ENCODE measurements around the gene SHROOM1. TPM values are rescaled to one million over a fixed set of nuclear protein-coding genes. Genes with fewer than 3 reads are reported as not detected.

SHROOM1 gene
- total RNA-seq, 4 donors from 2014 or later: 2.7 to 10.7 (median 3.7) TPM

- H3K4me3 ChIP-seq: no peak overlapping the region
- no peak for DNase-seq
- TF ChIP-seq CTCF (IDR thresholded peaks at IDR 0.05) (no peak), POLR2A (IDR thresholded peaks at IDR 0.05) (no peak)
- H3K4me1 ChIP-seq: peaks cover 16 to 32% (median 22%) of the 10 kb centered on the region in 3 donors
- intact Hi-C loops (cut with DNase I): no loop called here
- peak overlapping the region; percentile 79 to 87 (median 80) for H3K27ac ChIP-seq
- H3K36me3 ChIP-seq: no peaks in the 10 kb centered on the region
- 54 to 56% methylated on average over 3 of the region's 3 CpGs for WGBS, 2 donors
- H3K27me3 ChIP-seq: no peaks in the 10 kb centered on the region
- H3K9me3 ChIP-seq: no peaks in the 10 kb centered on the region
These were observed 9.9 kb upstream of the SHROOM1 start for GRCh38 chr5:132840313-132840712.

DNA sequence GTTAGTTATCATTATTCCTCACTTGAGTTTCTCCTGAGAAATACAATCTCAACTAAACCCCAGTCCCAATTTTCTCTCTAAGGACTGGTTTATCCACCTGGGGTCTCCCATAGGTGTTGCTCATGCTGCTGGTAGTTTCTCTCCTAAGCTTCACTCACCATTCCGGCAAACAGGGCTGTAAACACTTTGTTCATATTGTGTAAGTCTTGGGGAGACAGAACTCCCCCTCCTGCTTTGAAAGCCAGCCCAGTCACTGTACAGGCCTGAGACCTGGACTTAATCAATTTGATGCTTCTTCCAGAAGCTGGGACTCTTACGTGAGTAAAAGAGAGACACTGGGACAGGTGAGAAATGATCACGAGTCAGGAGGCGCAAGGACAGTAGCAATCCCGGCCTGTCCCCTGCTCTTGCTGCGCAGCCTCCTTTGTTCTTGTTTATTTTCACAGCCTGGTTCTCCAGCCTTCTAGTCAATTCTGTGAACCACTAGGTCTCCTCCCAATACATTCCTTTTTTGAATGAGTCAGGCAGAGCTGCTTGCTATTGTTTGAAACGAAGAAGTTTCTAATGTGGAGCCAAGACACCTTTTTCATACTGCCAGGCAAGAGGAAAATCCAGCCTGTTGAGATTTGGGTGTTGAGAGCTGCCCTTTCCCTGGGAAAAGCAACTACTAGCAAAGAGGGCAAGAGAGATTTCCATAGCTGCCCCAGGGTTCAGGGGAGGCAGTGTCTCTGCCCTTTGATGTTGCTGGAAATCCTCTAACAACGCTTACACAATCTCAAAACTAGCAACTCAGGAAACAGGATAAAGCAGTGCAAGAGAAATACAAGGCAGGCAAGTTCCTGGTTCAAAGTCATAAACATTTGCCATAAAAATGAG, 9.2 kb upstream of the SHROOM1 start:
- intact Hi-C loops (cut with DNase I): no loop called here
- no peaks in the 10 kb centered on the region for H3K9me3 ChIP-seq
- peak overlapping the region; percentile 79 to 87 (median 80) for H3K27ac ChIP-seq
- TF ChIP-seq CTCF (IDR thresholded peaks at IDR 0.05) (no peak), POLR2A (IDR thresholded peaks at IDR 0.05) (no peak)
- H3K4me1 ChIP-seq: peaks cover 16 to 32% (median 22%) of the 10 kb centered on the region in 3 donors
- H3K27me3 ChIP-seq: no peaks in the 10 kb centered on the region
- H3K4me3 ChIP-seq: no peak overlapping the region
- no peak for DNase-seq
- no peaks in the 10 kb centered on the region for H3K36me3 ChIP-seq
- WGBS, 2 donors: 36 to 44% methylated on average over 8 of the region's 8 CpGs

- H3K9me3 ChIP-seq: no peaks in the 10 kb centered on the region
- TF ChIP-seq CTCF (IDR thresholded peaks at IDR 0.05) (no peak), POLR2A (IDR thresholded peaks at IDR 0.05) (no peak)
- DNase-seq: no peak
- no peaks in the 10 kb centered on the region for H3K36me3 ChIP-seq
- peaks cover 16 to 32% (median 22%) of the 10 kb centered on the region in 3 donors for H3K4me1 ChIP-seq
- no peak overlapping the region for H3K4me3 ChIP-seq
- 76 to 78% methylated on average over 3 of the region's 3 CpGs for WGBS, 2 donors
- peak overlapping the region; percentile 79 to 87 (median 80) for H3K27ac ChIP-seq
- intact Hi-C loops (cut with DNase I): no loop called here
- no peaks in the 10 kb centered on the region for H3K27me3 ChIP-seq
These were observed 8.3 kb upstream of the SHROOM1 start for GRCh38 chr5:132838516-132839282.

DNA sequence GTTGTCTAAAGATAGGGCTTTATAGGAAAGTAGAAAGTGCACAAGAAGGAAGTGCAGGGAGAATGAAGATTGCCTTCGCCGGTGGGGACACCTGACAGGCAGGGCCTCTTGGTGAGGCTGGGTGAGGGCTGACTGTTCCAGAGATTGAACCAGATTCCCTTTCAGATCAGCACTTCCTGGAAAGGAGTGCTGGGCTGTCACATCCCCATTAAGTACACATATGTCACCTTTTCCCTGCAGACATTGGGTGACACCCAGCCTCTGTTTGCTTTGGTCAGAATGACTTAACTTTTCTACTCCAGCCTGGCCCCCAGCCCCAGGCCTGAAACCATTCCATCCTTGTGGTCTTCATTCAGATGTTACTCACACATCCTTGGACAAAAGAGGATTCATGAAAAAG, 7.4 kb upstream of the SHROOM1 start:
- H3K27me3 ChIP-seq: no peaks in the 10 kb centered on the region
- peaks cover 16 to 32% (median 22%) of the 10 kb centered on the region in 3 donors for H3K4me1 ChIP-seq
- no peak overlapping the region for H3K27ac ChIP-seq
- H3K9me3 ChIP-seq: no peaks in the 10 kb centered on the region
- WGBS, 2 donors: 63 to 75% methylated on average over 2 of the region's 2 CpGs
- no peaks in the 10 kb centered on the region for H3K36me3 ChIP-seq
- H3K4me3 ChIP-seq: no peak overlapping the region
- no peak for DNase-seq
- TF ChIP-seq CTCF (IDR thresholded peaks at IDR 0.05): no peak
- no peak for TF ChIP-seq POLR2A (IDR thresholded peaks at IDR 0.05)
- intact Hi-C loops (cut with DNase I): no loop called here

DNA sequence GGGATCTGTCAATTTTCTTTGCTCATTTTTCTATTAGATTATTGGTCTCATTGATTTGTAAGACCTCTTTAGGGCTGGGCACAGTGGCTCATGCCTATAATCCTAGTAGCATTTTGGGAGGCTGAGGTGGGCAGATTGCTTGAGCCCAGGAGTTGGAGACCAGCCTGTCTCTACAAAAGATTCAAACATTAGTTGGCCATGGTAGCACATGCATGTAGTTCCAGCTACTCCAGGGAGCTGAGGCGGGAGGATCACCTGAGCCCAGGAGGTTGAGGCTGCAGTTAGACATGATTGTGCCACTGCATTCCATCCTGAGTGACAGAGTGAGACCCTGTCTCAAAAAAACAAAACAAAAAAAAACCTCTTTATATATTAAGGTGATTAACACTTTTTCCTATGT, 6.4 kb upstream of the SHROOM1 start:
- Histone ChIP-seq H3K4me1 (peaks cover 16 to 32% (median 22%) of the 10 kb centered on the region in 3 donors), H3K36me3 (no peaks in the 10 kb centered on the region), H3K27me3 (no peaks in the 10 kb centered on the region), H3K4me3 (no peak overlapping the region), H3K9me3 (no peaks in the 10 kb centered on the region), H3K27ac (no peak overlapping the region)
- intact Hi-C loops (cut with DNase I): no loop called here
- DNase-seq: no peak
- WGBS, 2 donors: 93 to 100% methylated on average over 1 of the region's 1 CpG
- no peak for TF ChIP-seq POLR2A (IDR thresholded peaks at IDR 0.05)
- TF ChIP-seq CTCF (IDR thresholded peaks at IDR 0.05): no peak

Data from esophagus squamous epithelium (tissue), 5 donors.